HepG2 (cell line): ENCODE data around the gene CEMP1. TPM values are rescaled to one million over a fixed set of nuclear protein-coding genes. Genes with fewer than 3 reads are reported as not detected.

Experiments
- CCAR2 ChIP-seq: fragments of 200-400 bp; formaldehyde crosslinking; optimal IDR thresholded peaks from 2 replicates; pipeline ENCODE3; 2018; ENCODE audit warnings: low read depth, mild to moderate bottlenecking, low read length, moderate library complexity
- FIP1L1 ChIP-seq: fragments of 200-400 bp; formaldehyde crosslinking; IDR thresholded peaks from 2 replicates; pipeline ENCODE4 v1.6.1; 2018; ENCODE audit warnings: low read depth, mild to moderate bottlenecking, low read length, moderate library complexity, borderline replicate concordance; ENCODE audit not compliant: insufficient read depth
- FOXO4 ChIP-seq: sonication (generic); formaldehyde crosslinking; conservative IDR thresholded peaks from 2 replicates; pipeline ENCODE4 v1.8.1; 2023; ENCODE audit warnings: missing genetic modification reagents
- GABPB1 ChIP-seq: IDR thresholded peaks from 2 replicates; pipeline ENCODE4 v1.6.1; 2016; ENCODE audit warnings: mild to moderate bottlenecking, missing genetic modification reagents, moderate library complexity, missing compliant biosample characterization
- HNRNPLL ChIP-seq: fragments of 200-400 bp; formaldehyde crosslinking; IDR thresholded peaks from 2 replicates; pipeline ENCODE4 v1.6.1; 2017; ENCODE audit warnings: mild to moderate bottlenecking, low read depth, low read length; ENCODE audit not compliant: poor library complexity, severe bottlenecking
- NR2F1 ChIP-seq, 2 experiments: fragments of 450-650 bp in 1 of 2; formaldehyde crosslinking in 1 of 2; IDR thresholded peaks; 2 replicates each; pipeline versions ENCODE4 v1.5.0 to v1.6.1; 2016 to 2020; ENCODE audit warnings: mild to moderate bottlenecking in 1 of 2, missing compliant biosample characterization in 1 of 2, missing genetic modification reagents in 1 of 2, moderate library complexity in 1 of 2
- POLR2AphosphoS5 ChIP-seq: IDR thresholded peaks from 2 replicates; pipeline ENCODE4 v1.6.1; 2012; ENCODE audit warnings: low read depth, low read length
- RBM22 ChIP-seq: fragments of 200-400 bp; formaldehyde crosslinking; optimal IDR thresholded peaks from 2 replicates; pipeline ENCODE3; 2017; ENCODE audit warnings: mild to moderate bottlenecking, low read length, moderate library complexity
- SALL2 ChIP-seq: sonication (generic); formaldehyde crosslinking; IDR thresholded peaks from 2 replicates; pipeline ENCODE4 v1.8.1; 2023; ENCODE audit warnings: mild to moderate bottlenecking, missing genetic modification reagents, inconsistent platforms
- SMYD3 ChIP-seq: sonication (generic); formaldehyde crosslinking; IDR thresholded peaks from 2 replicates; pipeline ENCODE4 v1.8.1; 2023; ENCODE audit warnings: mild to moderate bottlenecking, missing genetic modification reagents
- SNAPC2 ChIP-seq: sonication (generic); formaldehyde crosslinking; IDR thresholded peaks from 2 replicates; pipeline ENCODE4 v1.8.1; 2022; ENCODE audit warnings: mild to moderate bottlenecking, missing genetic modification reagents
- XRCC5 ChIP-seq: fragments of 200-400 bp; formaldehyde crosslinking; optimal IDR thresholded peaks from 2 replicates; pipeline ENCODE3; 2017; ENCODE audit warnings: mild to moderate bottlenecking, low read length
- ZNF414 ChIP-seq: sonication (generic); formaldehyde crosslinking; IDR thresholded peaks from 2 replicates; pipeline ENCODE4 v1.5.0; 2020; ENCODE audit warnings: missing genetic modification reagents
- ZNF619 ChIP-seq: sonication (generic); formaldehyde crosslinking; IDR thresholded peaks from 2 replicates; pipeline ENCODE4 v1.4.0; 2020; ENCODE audit warnings: mild to moderate bottlenecking, missing genetic modification reagents
- ZNF646 ChIP-seq: sonication (generic); formaldehyde crosslinking; IDR thresholded peaks from 2 replicates; pipeline ENCODE4 v1.9.0; 2021; ENCODE audit warnings: mild to moderate bottlenecking, missing genetic modification reagents
- ZNF776 ChIP-seq: sonication (generic); formaldehyde crosslinking; IDR thresholded peaks from 2 replicates; pipeline ENCODE4 v1.4.0; 2020; ENCODE audit warnings: mild to moderate bottlenecking, missing genetic modification reagents
- polyA plus RNA-seq, 8 experiments: library from polyadenylated mRNA; depleted of rRNA in 3 of 8; stranded (reverse) in 7 of 8; unstranded in 1 of 8; fragments of >200 nt; fragmentation: Illumina TruSeq in 4 of 8; extraction: Trizol in 4 of 8; gene quantifications; 2 replicates each; pipeline versions ENCODE4 v1.2.1 to v1.2.3, GENCODE V29; 2011 to 2016; ENCODE audit warnings: low read depth in 4 of 8, missing spikeins in 1 of 8, mixed read lengths in 1 of 8; ENCODE audit not compliant: insufficient read depth in 1 of 8
- total RNA-seq, 5 experiments: library from RNA; depleted of rRNA; stranded (reverse); fragments of >200 nt; fragmentation: Illumina TruSeq; extraction: Trizol; gene quantifications; 2 replicates each; pipeline ENCODE4 v1.2.3, GENCODE V29; 2016; ENCODE audit warnings: low read depth in 1 of 5
- TF ChIP-seq, protein P1 (sequence below): IDR thresholded peaks from 2 replicates; pipeline ENCODE4 v1.6.1; 2016; ENCODE audit warnings: missing compliant biosample characterization, missing genetic modification reagents, borderline replicate concordance

Gene CEMP1
- total and polyA plus RNA-seq, 2 of the 13 experiments (the other 11 are each of a cell fraction or from before 2014, with no cell fraction given): not detected

DNA sequence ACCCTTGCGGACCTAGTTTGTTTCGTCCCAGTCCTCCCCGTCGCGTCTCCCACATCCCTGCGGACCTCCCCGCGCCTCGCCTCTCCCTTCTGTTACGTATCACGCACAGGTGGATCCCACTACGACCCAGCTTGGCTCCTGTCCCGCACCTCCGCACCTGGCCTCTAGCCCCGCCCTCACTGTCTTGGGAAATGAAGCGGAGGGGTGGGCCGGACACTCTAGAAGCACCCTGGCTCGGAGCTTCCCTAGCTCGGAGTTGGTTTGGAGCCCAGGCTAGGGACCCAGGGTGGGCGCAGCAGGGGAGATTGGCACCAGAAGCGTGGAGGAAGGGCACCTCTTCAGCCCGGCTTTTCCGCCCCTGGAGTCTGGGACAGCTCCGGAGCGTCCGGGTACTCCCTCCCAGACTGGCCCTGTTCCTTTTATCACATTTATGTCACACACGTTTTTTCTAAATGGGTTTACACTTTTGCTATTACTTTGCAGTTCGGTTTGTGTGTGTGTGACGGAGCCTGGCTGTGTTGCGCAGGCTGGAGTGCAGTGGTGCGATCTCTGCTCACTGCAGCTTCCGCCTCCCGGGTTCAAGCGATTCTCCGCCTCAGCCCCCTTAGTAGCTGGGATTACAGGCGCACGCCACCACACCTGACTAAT lies 1.4 kb upstream of the CEMP1 start (continued):
- TF ChIP-seq FOXO4 (CRISPR knock-in tag) (no peak), SMYD3 (CRISPR knock-in tag) (0 out of 2 replicates have a peak, but pooled peaks have one; percentile 2), ZNF776 (no peak), XRCC5 (peak; percentile 38), POLR2AphosphoS5 (peak; percentile 46), GABPB1 (CRISPR knock-in tag) (peak; percentile 36; the same call in 1 of the 2 replicates), HNRNPLL (peak; percentile 66), RBM22 (peak; percentile 66), CCAR2 (no peak), ZNF414 (CRISPR knock-in tag) (0 out of 2 replicates have a peak, but pooled peaks have one; percentile 15), SNAPC2 (CRISPR knock-in tag) (peak; percentile 9; the same call in 1 of the 2 replicates), ZNF619 (CRISPR knock-in tag) (peak; percentile 51; the same call in 1 of the 2 replicates), SALL2 (0 out of 2 replicates have a peak, but pooled peaks have one; percentile 29), ZNF646 (peak; percentile 40; the same call in 1 of the 2 replicates), FIP1L1 (0 out of 2 replicates have a peak, but pooled peaks have one; percentile 81), NR2F1 (CRISPR knock-in tag; IDR thresholded peaks at IDR 0.05) (no peak)
- TF ChIP-seq, protein P1, sequence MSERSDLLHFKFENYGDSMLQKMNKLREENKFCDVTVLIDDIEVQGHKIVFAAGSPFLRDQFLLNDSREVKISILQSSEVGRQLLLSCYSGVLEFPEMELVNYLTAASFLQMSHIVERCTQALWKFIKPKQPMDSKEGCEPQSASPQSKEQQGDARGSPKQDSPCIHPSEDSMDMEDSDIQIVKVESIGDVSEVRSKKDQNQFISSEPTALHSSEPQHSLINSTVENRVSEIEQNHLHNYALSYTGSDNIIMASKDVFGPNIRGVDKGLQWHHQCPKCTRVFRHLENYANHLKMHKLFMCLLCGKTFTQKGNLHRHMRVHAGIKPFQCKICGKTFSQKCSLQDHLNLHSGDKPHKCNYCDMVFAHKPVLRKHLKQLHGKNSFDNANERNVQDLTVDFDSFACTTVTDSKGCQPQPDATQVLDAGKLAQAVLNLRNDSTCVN: 0 out of 2 replicates have a peak, but pooled peaks have one; percentile 17
